HEK293 (cell line): Measurements from ENCODE around the gene DUSP16.

Source experiments
- CTCF ChIA-PET: fragments of 350-600 bp; formaldehyde crosslinking; extraction: SDS; loops from one replicate; lab custom pipeline; 2021; ENCODE audit warnings: antibody characterized with exemption; lab: Yijun Ruan, JAX
- POLR2A ChIA-PET: fragments of 300-600 bp; formaldehyde crosslinking; extraction: SDS; loops from one replicate; lab custom pipeline; 2020; ENCODE audit warnings: antibody characterized with exemption, inconsistent platforms; lab: Yijun Ruan, JAX
- H3K27ac ChIP-seq: fragments of 200-500 bp; sonication (Bioruptor generic); 2 replicates; pipeline ENCODE4 v1.5.1; 2014; ENCODE audit warnings: low read depth, low read length, control low read depth, inconsistent platforms; ENCODE audit errors: extremely low read depth
- H3K36me3 ChIP-seq, 2 experiments: fragments of 200-500 bp in 1 of 2; sonication (Bioruptor generic) in 1 of 2; 1 replicate in 1 of 2; 2 replicates in 1 of 2; pipeline ENCODE4 v1.5.1; 2014 to 2017; ENCODE audit warnings: inconsistent platforms in 2 of 2, low read length in 2 of 2; ENCODE audit not compliant: control insufficient read depth in 2 of 2, insufficient read depth in 1 of 2
- H3K4me1 ChIP-seq: fragments of 200-500 bp; sonication (Bioruptor generic); 2 replicates; pipeline ENCODE4 v1.5.1; 2014; ENCODE audit warnings: mild to moderate bottlenecking, low read length, inconsistent platforms; ENCODE audit not compliant: control insufficient read depth, insufficient read depth
- H3K4me3 ChIP-seq: 2 replicates; pipeline ENCODE4 v1.5.1; 2011; ENCODE audit warnings: low read depth, mild to moderate bottlenecking, control low read depth, low read length, moderate library complexity
- H3K9me3 ChIP-seq: fragments of 200-500 bp; sonication (Bioruptor generic); 2 replicates; pipeline ENCODE4 v1.5.1; 2014; ENCODE audit warnings: low read depth, low read length, inconsistent platforms; ENCODE audit not compliant: control insufficient read depth, insufficient read depth
- GFI1B ChIP-seq: fragments of 450-650 bp; formaldehyde crosslinking; IDR thresholded peaks from 2 replicates; pipeline ENCODE4 v1.5.1; 2016; ENCODE audit warnings: missing biosample characterization, missing genetic modification characterization
- IKZF3 ChIP-seq: fragments of 450-650 bp; IDR thresholded peaks from 2 replicates; pipeline ENCODE4 v1.5.0; 2018; ENCODE audit warnings: missing biosample characterization, mild to moderate bottlenecking, missing genetic modification characterization, moderate library complexity
- MZF1 ChIP-seq: fragments of 450-650 bp; formaldehyde crosslinking; IDR thresholded peaks from 2 replicates; pipeline ENCODE4 v1.5.1; 2017; ENCODE audit warnings: missing biosample characterization, missing genetic modification characterization, borderline replicate concordance
- REPIN1 ChIP-seq: fragments of 450-650 bp; formaldehyde crosslinking; IDR thresholded peaks from 2 replicates; pipeline ENCODE4 v1.5.1; 2017; ENCODE audit warnings: missing biosample characterization, missing genetic modification characterization, low read depth
- ZBTB21 ChIP-seq: fragments of 450-650 bp; formaldehyde crosslinking; IDR thresholded peaks from 2 replicates; pipeline ENCODE4 v1.5.1; 2017; ENCODE audit warnings: missing biosample characterization, missing genetic modification characterization
- ZBTB48 ChIP-seq: fragments of 450-650 bp; formaldehyde crosslinking; IDR thresholded peaks from 2 replicates; pipeline ENCODE4 v1.5.1; 2016; ENCODE audit warnings: missing biosample characterization, missing genetic modification characterization
- ZFP37 ChIP-seq: fragments of 450-650 bp; formaldehyde crosslinking; IDR thresholded peaks from 2 replicates; pipeline ENCODE4 v1.5.1; 2016; ENCODE audit warnings: missing biosample characterization, missing genetic modification characterization
- ZNF114 ChIP-seq: fragments of 450-650 bp; formaldehyde crosslinking; IDR thresholded peaks from 2 replicates; pipeline ENCODE4 v1.5.0; 2017; ENCODE audit warnings: missing biosample characterization, missing genetic modification characterization
- ZNF155 ChIP-seq: fragments of 450-650 bp; formaldehyde crosslinking; IDR thresholded peaks from 2 replicates; pipeline ENCODE4 v1.5.1; 2016; ENCODE audit warnings: missing biosample characterization, missing genetic modification characterization
- ZNF211 ChIP-seq: fragments of 450-650 bp; formaldehyde crosslinking; IDR thresholded peaks from 2 replicates; pipeline ENCODE4 v1.5.1; 2016; ENCODE audit warnings: low read depth, missing biosample characterization, missing genetic modification characterization
- ZNF23 ChIP-seq: fragments of 450-650 bp; formaldehyde crosslinking; IDR thresholded peaks from 2 replicates; pipeline ENCODE4 v1.5.1; 2016; ENCODE audit warnings: missing biosample characterization, missing genetic modification characterization, borderline replicate concordance
- ZNF423 ChIP-seq: fragments of 450-650 bp; formaldehyde crosslinking; IDR thresholded peaks from 2 replicates; pipeline ENCODE4 v1.5.1; 2016; ENCODE audit warnings: missing biosample characterization, missing genetic modification characterization
- ZNF555 ChIP-seq: fragments of 450-650 bp; formaldehyde crosslinking; conservative IDR thresholded peaks from 2 replicates; pipeline ENCODE4 v1.5.1; 2017; ENCODE audit warnings: missing biosample characterization, mild to moderate bottlenecking, missing genetic modification characterization, inconsistent platforms
- ZNF677 ChIP-seq: fragments of 450-650 bp; IDR thresholded peaks from 2 replicates; pipeline ENCODE4 v1.5.0; 2018; ENCODE audit warnings: missing biosample characterization, mild to moderate bottlenecking, missing genetic modification characterization, moderate library complexity
- ZNF830 ChIP-seq: fragments of 450-650 bp; IDR thresholded peaks from 2 replicates; pipeline ENCODE4 v1.5.0; 2018; ENCODE audit warnings: missing biosample characterization, missing genetic modification characterization, low read depth, mild to moderate bottlenecking, moderate library complexity
- ZNF837 ChIP-seq: fragments of 450-650 bp; formaldehyde crosslinking; IDR thresholded peaks from 2 replicates; pipeline ENCODE4 v1.5.1; 2016; ENCODE audit warnings: missing biosample characterization, missing genetic modification characterization
- TF ChIP-seq, protein P1 (sequence below): fragments of 450-650 bp; formaldehyde crosslinking; IDR thresholded peaks from 2 replicates; pipeline ENCODE4 v1.5.1; 2016; ENCODE audit warnings: missing biosample characterization, missing genetic modification characterization
- TF ChIP-seq, protein P2 (sequence below): fragments of 450-650 bp; formaldehyde crosslinking; IDR thresholded peaks from 2 replicates; pipeline ENCODE4 v1.5.1; 2016; ENCODE audit warnings: missing biosample characterization, missing genetic modification characterization
- TF ChIP-seq, protein P3 (sequence below): fragments of 450-650 bp; formaldehyde crosslinking; IDR thresholded peaks from 2 replicates; pipeline ENCODE4 v1.5.1; 2016; ENCODE audit warnings: missing biosample characterization, missing genetic modification characterization
- TF ChIP-seq, protein P4 (sequence below): fragments of 450-650 bp; formaldehyde crosslinking; IDR thresholded peaks from 2 replicates; pipeline ENCODE4 v1.5.1; 2016; ENCODE audit warnings: missing biosample characterization, missing genetic modification characterization
- TF ChIP-seq, protein P5 (sequence below): fragments of 450-650 bp; formaldehyde crosslinking; IDR thresholded peaks from 2 replicates; pipeline ENCODE4 v1.5.1; 2016; ENCODE audit warnings: missing biosample characterization, missing genetic modification characterization
- TF ChIP-seq, protein P6 (sequence below): fragments of 450-650 bp; formaldehyde crosslinking; IDR thresholded peaks from 2 replicates; pipeline ENCODE4 v1.5.1; 2016; ENCODE audit warnings: missing biosample characterization, missing genetic modification characterization

The DUSP16 gene

DNA sequence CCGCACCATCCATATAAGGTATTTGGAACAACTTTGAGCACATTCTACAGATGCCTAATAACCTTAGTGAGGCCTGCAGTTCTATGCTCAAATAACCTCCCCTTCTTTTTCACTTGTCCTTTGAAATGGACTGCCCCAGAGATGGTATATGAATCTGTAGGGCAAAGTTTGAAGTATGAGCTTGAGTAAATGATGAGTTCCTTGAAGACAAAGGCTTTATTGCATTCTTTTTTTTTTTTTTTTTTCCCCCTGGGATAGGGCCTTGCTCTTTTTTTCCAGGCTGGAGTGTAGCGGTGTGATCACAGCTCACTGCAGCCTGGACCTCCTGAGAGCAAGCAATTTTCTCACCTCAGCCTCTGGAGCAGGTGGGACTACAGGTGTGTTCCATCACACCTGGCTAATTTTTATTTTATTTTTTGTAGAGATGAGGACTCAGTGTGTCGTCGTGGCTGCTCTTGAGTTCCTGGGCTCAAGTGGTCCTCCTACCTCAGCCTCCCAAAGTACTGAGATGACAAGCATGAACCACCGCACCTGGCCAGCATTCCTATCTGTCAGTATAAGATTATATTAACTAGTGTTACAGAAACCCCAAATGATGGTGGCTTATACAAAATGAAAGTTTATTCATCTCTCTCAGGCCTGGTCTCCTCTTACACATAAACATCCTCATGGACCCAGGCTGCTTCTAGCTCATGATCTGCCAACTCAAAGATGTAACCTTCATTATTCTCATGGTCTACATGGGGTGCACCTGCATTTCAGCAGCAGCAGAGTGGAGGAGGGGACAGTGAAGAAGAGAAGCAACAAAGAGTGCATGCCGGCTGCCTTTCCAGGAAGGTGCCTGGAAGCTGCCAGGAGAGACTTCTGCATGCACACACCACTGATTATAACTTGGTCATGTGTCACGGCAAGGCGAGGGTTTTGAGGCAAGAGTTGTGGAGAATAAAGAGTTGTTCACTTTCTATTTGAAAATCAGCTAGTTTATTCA, 101.4 kb downstream of the DUSP16 start:
- Histone ChIP-seq H3K27ac (no peak overlapping the region), H3K36me3 (no peaks in the 10 kb centered on the region), H3K4me1 (no peaks in the 10 kb centered on the region), H3K4me3 (no peak overlapping the region), H3K9me3 (no peaks in the 10 kb centered on the region)
- no peak for TF ChIP-seq ZNF211 (tag by site-specific recombination)
- TF ChIP-seq, protein P1, sequence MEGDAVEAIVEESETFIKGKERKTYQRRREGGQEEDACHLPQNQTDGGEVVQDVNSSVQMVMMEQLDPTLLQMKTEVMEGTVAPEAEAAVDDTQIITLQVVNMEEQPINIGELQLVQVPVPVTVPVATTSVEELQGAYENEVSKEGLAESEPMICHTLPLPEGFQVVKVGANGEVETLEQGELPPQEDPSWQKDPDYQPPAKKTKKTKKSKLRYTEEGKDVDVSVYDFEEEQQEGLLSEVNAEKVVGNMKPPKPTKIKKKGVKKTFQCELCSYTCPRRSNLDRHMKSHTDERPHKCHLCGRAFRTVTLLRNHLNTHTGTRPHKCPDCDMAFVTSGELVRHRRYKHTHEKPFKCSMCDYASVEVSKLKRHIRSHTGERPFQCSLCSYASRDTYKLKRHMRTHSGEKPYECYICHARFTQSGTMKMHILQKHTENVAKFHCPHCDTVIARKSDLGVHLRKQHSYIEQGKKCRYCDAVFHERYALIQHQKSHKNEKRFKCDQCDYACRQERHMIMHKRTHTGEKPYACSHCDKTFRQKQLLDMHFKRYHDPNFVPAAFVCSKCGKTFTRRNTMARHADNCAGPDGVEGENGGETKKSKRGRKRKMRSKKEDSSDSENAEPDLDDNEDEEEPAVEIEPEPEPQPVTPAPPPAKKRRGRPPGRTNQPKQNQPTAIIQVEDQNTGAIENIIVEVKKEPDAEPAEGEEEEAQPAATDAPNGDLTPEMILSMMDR (tag by site-specific recombination) = no peak
- TF ChIP-seq ZFP37 = no peak
- no peak for TF ChIP-seq GFI1B (tag by site-specific recombination)
- TF ChIP-seq, protein P2, sequence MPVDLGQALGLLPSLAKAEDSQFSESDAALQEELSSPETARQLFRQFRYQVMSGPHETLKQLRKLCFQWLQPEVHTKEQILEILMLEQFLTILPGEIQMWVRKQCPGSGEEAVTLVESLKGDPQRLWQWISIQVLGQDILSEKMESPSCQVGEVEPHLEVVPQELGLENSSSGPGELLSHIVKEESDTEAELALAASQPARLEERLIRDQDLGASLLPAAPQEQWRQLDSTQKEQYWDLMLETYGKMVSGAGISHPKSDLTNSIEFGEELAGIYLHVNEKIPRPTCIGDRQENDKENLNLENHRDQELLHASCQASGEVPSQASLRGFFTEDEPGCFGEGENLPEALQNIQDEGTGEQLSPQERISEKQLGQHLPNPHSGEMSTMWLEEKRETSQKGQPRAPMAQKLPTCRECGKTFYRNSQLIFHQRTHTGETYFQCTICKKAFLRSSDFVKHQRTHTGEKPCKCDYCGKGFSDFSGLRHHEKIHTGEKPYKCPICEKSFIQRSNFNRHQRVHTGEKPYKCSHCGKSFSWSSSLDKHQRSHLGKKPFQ (tag by site-specific recombination) = no peak
- TF ChIP-seq, protein P3, sequence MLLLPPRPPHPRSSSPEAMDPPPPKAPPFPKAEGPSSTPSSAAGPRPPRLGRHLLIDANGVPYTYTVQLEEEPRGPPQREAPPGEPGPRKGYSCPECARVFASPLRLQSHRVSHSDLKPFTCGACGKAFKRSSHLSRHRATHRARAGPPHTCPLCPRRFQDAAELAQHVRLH (tag by site-specific recombination) = no peak
- TF ChIP-seq IKZF3 (tag by site-specific recombination) = no peak
- TF ChIP-seq REPIN1 = no peak
- TF ChIP-seq ZBTB21 (tag by site-specific recombination) = no peak
- TF ChIP-seq ZNF114 (tag by site-specific recombination) = no peak
- no peak for TF ChIP-seq ZNF555 (tag by site-specific recombination)
- TF ChIP-seq ZBTB48 = no peak
- TF ChIP-seq, protein P4, sequence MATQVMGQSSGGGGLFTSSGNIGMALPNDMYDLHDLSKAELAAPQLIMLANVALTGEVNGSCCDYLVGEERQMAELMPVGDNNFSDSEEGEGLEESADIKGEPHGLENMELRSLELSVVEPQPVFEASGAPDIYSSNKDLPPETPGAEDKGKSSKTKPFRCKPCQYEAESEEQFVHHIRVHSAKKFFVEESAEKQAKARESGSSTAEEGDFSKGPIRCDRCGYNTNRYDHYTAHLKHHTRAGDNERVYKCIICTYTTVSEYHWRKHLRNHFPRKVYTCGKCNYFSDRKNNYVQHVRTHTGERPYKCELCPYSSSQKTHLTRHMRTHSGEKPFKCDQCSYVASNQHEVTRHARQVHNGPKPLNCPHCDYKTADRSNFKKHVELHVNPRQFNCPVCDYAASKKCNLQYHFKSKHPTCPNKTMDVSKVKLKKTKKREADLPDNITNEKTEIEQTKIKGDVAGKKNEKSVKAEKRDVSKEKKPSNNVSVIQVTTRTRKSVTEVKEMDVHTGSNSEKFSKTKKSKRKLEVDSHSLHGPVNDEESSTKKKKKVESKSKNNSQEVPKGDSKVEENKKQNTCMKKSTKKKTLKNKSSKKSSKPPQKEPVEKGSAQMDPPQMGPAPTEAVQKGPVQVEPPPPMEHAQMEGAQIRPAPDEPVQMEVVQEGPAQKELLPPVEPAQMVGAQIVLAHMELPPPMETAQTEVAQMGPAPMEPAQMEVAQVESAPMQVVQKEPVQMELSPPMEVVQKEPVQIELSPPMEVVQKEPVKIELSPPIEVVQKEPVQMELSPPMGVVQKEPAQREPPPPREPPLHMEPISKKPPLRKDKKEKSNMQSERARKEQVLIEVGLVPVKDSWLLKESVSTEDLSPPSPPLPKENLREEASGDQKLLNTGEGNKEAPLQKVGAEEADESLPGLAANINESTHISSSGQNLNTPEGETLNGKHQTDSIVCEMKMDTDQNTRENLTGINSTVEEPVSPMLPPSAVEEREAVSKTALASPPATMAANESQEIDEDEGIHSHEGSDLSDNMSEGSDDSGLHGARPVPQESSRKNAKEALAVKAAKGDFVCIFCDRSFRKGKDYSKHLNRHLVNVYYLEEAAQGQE (tag by site-specific recombination) = no peak
- no peak for TF ChIP-seq ZNF830 (tag by site-specific recombination)
- TF ChIP-seq ZNF23 (tag by site-specific recombination) = no peak
- TF ChIP-seq ZNF155 (tag by site-specific recombination) = no peak
- TF ChIP-seq ZNF423 (tag by site-specific recombination) = no peak
- CTCF ChIA-PET = interaction anchor here (0.5 to 0.6 kb wide), 2 partner anchors 25 to 99 kb away, joined by 3 read pairs; no protein-coding TSS in a partner anchor
- POLR2A ChIA-PET = no interaction called here

DNA sequence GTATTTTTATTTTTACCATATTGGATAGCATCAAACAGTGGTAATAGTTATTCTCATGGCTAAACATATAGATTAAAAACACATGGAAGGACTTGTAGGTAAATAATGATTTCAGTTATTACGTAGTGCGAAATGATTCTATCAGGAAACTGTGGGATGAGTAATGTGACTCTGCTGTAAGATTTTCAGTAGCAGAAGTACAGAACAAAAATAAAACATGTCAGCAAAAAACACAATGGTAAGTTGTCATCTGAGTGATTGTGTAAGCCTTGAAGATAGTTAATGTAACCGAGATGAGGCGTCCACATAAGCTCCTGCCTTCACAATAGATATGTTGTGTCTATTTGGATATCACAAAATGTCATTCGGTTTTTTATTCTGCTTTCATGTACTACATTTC, 106.0 kb downstream of the DUSP16 start:
- ChIA-PET POLR2A (no interaction called here), CTCF (interaction anchor here (1.0 to 1.1 kb wide), 2 partner anchors 108 to 129 kb away, joined by 3 read pairs; no protein-coding TSS in a partner anchor)
- Histone ChIP-seq H3K27ac (no peak overlapping the region), H3K36me3 (no peaks in the 10 kb centered on the region), H3K4me3 (no peak overlapping the region), H3K4me1 (no peaks in the 10 kb centered on the region), H3K9me3 (no peaks in the 10 kb centered on the region)
- no peak for TF ChIP-seq ZNF837 (tag by site-specific recombination)
- TF ChIP-seq ZNF677 (tag by site-specific recombination) = no peak
- TF ChIP-seq, protein P5, sequence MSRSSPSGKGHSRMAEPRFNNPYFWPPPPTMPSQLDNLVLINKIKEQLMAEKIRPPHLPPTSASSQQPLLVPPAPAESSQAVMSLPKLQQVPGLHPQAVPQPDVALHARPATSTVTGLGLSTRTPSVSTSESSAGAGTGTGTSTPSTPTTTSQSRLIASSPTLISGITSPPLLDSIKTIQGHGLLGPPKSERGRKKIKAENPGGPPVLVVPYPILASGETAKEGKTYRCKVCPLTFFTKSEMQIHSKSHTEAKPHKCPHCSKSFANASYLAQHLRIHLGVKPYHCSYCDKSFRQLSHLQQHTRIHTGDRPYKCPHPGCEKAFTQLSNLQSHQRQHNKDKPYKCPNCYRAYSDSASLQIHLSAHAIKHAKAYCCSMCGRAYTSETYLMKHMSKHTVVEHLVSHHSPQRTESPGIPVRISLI (tag by site-specific recombination) = no peak
- TF ChIP-seq, protein P6, sequence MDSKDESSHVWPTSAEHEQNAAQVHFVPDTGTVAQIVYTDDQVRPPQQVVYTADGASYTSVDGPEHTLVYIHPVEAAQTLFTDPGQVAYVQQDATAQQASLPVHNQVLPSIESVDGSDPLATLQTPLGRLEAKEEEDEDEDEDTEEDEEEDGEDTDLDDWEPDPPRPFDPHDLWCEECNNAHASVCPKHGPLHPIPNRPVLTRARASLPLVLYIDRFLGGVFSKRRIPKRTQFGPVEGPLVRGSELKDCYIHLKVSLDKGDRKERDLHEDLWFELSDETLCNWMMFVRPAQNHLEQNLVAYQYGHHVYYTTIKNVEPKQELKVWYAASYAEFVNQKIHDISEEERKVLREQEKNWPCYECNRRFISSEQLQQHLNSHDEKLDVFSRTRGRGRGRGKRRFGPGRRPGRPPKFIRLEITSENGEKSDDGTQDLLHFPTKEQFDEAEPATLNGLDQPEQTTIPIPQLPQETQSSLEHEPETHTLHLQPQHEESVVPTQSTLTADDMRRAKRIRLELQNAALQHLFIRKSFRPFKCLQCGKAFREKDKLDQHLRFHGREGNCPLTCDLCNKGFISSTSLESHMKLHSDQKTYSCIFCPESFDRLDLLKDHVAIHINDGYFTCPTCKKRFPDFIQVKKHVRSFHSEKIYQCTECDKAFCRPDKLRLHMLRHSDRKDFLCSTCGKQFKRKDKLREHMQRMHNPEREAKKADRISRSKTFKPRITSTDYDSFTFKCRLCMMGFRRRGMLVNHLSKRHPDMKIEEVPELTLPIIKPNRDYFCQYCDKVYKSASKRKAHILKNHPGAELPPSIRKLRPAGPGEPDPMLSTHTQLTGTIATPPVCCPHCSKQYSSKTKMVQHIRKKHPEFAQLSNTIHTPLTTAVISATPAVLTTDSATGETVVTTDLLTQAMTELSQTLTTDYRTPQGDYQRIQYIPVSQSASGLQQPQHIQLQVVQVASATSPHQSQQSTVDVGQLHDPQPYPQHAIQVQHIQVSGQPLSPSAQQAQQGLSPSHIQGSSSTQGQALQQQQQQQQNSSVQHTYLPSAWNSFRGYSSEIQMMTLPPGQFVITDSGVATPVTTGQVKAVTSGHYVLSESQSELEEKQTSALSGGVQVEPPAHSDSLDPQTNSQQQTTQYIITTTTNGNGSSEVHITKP (tag by site-specific recombination) = no peak
- TF ChIP-seq MZF1 (tag by site-specific recombination) = no peak
- no peak for TF ChIP-seq ZBTB21 (tag by site-specific recombination)
